Liver (tissue), 9 donors: Measurements from ENCODE around the gene PARD3. TPM values are rescaled to one million over a fixed set of nuclear protein-coding genes. Genes with fewer than 3 reads are reported as not detected.

ENCODE experiments used
- DNase-seq: peaks from one replicate; pipeline ENCODE4 v3.0.0-alpha.2; 2017; ENCODE audit warnings: low spot score
- H3K27ac ChIP-seq, 2 donors: one replicate each; pipeline ENCODE4 v1.7.0; 2013; ENCODE audit warnings: inconsistent platforms in 2 of 2, low read length in 2 of 2, control low read depth in 1 of 2, low read depth in 1 of 2, mild to moderate bottlenecking in 1 of 2
- H3K27me3 ChIP-seq, 4 donors: one replicate each; pipeline versions ENCODE4 v1.6.1 to v1.7.0; 2013; ENCODE audit warnings: low read length in 3 of 4, inconsistent platforms in 1 of 4, mild to moderate bottlenecking in 1 of 4, moderate library complexity in 1 of 4; ENCODE audit not compliant: control insufficient read depth in 4 of 4, insufficient read depth in 4 of 4
- H3K36me3 ChIP-seq, 4 donors: one replicate each; pipeline versions ENCODE4 v1.6.1 to v1.7.0; 2013; ENCODE audit warnings: low read length in 3 of 4, mild to moderate bottlenecking in 3 of 4, low read depth in 1 of 4, moderate library complexity in 1 of 4; ENCODE audit not compliant: control insufficient read depth in 4 of 4, insufficient read depth in 3 of 4
- H3K4me1 ChIP-seq, 4 donors: one replicate each; pipeline versions ENCODE4 v1.6.1 to v1.7.0; 2013; ENCODE audit warnings: low read length in 3 of 4, mild to moderate bottlenecking in 3 of 4, moderate library complexity in 1 of 4; ENCODE audit not compliant: control insufficient read depth in 4 of 4, insufficient read depth in 4 of 4
- H3K4me3 ChIP-seq, 3 donors: one replicate each; pipeline versions ENCODE4 v1.6.1 to v1.7.0; 2013; ENCODE audit warnings: low read length in 3 of 3, control low read depth in 1 of 3, low read depth in 1 of 3, mild to moderate bottlenecking in 1 of 3
- H3K9ac ChIP-seq, 2 donors: one replicate each; pipeline ENCODE4 v1.7.0; 2013; ENCODE audit warnings: low read length in 2 of 2, mild to moderate bottlenecking in 2 of 2, moderate library complexity in 2 of 2, control low read depth in 1 of 2, low read depth in 1 of 2
- H3K9me3 ChIP-seq, 4 donors: one replicate each; pipeline versions ENCODE4 v1.6.1 to v1.7.0; 2013; ENCODE audit warnings: low read length in 3 of 4; ENCODE audit not compliant: control insufficient read depth in 4 of 4
- EGR1 ChIP-seq, 2 donors: IDR thresholded peaks; 2 replicates each; pipeline ENCODE4 v1.6.1; 2016 to 2018; ENCODE audit warnings: antibody characterized with exemption in 2 of 2, low read depth in 2 of 2
- FOXA1 ChIP-seq: IDR thresholded peaks from 2 replicates; pipeline ENCODE4 v1.6.1; 2016; ENCODE audit warnings: antibody characterized with exemption
- GABPA ChIP-seq, 2 donors: IDR thresholded peaks in 1 of 2; conservative IDR thresholded peaks in 1 of 2; 2 replicates each; pipeline ENCODE4 v1.6.1; 2016; ENCODE audit warnings: antibody characterized with exemption in 2 of 2, mild to moderate bottlenecking in 1 of 2, moderate library complexity in 1 of 2
- HNF4A ChIP-seq, 2 donors: conservative IDR thresholded peaks; 2 replicates each; pipeline ENCODE4 v1.6.1; 2016; ENCODE audit warnings: antibody characterized with exemption in 2 of 2, mild to moderate bottlenecking in 2 of 2
- HNF4G ChIP-seq: IDR thresholded peaks from 2 replicates; pipeline ENCODE4 v1.6.1; 2016; ENCODE audit warnings: antibody characterized with exemption
- NR2F2 ChIP-seq: IDR thresholded peaks from 2 replicates; pipeline ENCODE4 v1.6.1; 2016; ENCODE audit warnings: antibody characterized with exemption
- RAD21 ChIP-seq, 2 donors: IDR thresholded peaks; 2 replicates each; pipeline ENCODE4 v1.6.1; 2016; ENCODE audit warnings: antibody characterized with exemption in 2 of 2, mild to moderate bottlenecking in 2 of 2
- RXRA ChIP-seq, 2 donors: IDR thresholded peaks; 2 replicates each; pipeline ENCODE4 v1.6.1; 2017 to 2018; ENCODE audit warnings: antibody characterized with exemption in 2 of 2, mild to moderate bottlenecking in 1 of 2
- SP1 ChIP-seq: IDR thresholded peaks from 2 replicates; pipeline ENCODE4 v1.6.1; 2018; ENCODE audit warnings: antibody characterized with exemption, mild to moderate bottlenecking
- TAF1 ChIP-seq: conservative IDR thresholded peaks from 2 replicates; pipeline ENCODE4 v1.6.1; 2016; ENCODE audit warnings: antibody characterized with exemption, mild to moderate bottlenecking
- YY1 ChIP-seq: IDR thresholded peaks from 2 replicates; pipeline ENCODE4 v1.6.1; 2016; ENCODE audit warnings: antibody characterized with exemption, mild to moderate bottlenecking
- WGBS: extraction: QIAGEN DNeasy Blood & Tissue Kit; methylation state at CpG from one replicate; pipeline ENCODE4 v1.1.7; 2013; 5-methylcytosine and 5-hydroxymethylcytosine counted together
- polyA plus RNA-seq, 2 donors: library from polyadenylated mRNA; stranded (reverse) in 1 of 2; unstranded in 1 of 2; fragments of 200-250 nt in 1 of 2; fragments of >200 nt in 1 of 2; fragmentation: Nextera tagmentation in 1 of 2; extraction: Ambion mirVana in 1 of 2; gene quantifications; one replicate each; pipeline versions ENCODE4 v1.2.1 to v1.2.3, GENCODE V29; 2013 to 2015
- total RNA-seq, 2 donors: library from RNA; depleted of rRNA; stranded (reverse); fragments of >200 nt; gene quantifications; one replicate each; pipeline ENCODE4 v1.2.3, GENCODE V29; 2014
- TF ChIP-seq, protein P1 (sequence below): IDR thresholded peaks from 2 replicates; pipeline ENCODE4 v1.6.1; 2016; ENCODE audit warnings: antibody characterized with exemption
- TF ChIP-seq, protein P2 (sequence below): IDR thresholded peaks from 2 replicates; pipeline ENCODE4 v1.6.1; 2016; ENCODE audit warnings: antibody characterized with exemption
- donor health status: healthy.
- donor health status: healthy.
- donor health status: healthy.
- donor health status: healthy.
- donor health status: healthy.

Gene PARD3
- total and polyA plus RNA-seq, 4 donors: 12.3 to 43.8 (median 13.5) TPM

DNA sequence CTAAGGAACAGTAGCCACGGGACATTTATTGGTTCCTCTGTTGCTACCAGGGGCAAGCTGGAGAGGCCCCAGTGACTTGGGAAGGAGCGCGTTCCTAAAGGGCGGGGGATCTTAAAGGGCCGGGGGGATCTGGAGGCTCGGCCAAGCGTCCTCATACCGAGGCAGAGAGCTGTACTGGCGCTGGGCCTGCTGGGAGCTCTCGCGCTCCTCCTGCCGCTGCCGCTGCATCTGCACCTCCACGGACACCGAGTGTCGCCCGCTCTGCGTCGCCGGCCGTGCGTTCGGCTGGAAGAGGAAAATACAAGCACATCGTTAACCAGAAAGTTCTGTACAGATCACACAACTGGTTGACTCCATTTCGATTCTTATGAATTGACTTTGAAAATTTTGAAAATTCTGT is 695.6 kb downstream of the PARD3 start:
- Histone ChIP-seq H3K36me3 (peaks cover 0 to 3% (median 0%) of the 10 kb centered on the region in 4 donors), H3K27me3 (no peaks in the 10 kb centered on the region), H3K4me3 (no peak overlapping the region), H3K9ac (no peak overlapping the region), H3K4me1 (peaks cover 7 to 42% (median 35%) of the 10 kb centered on the region in 4 donors), H3K9me3 (no peaks in the 10 kb centered on the region), H3K27ac (no peak overlapping the region)
- TF ChIP-seq HNF4G: no peak
- TF ChIP-seq, protein P1, sequence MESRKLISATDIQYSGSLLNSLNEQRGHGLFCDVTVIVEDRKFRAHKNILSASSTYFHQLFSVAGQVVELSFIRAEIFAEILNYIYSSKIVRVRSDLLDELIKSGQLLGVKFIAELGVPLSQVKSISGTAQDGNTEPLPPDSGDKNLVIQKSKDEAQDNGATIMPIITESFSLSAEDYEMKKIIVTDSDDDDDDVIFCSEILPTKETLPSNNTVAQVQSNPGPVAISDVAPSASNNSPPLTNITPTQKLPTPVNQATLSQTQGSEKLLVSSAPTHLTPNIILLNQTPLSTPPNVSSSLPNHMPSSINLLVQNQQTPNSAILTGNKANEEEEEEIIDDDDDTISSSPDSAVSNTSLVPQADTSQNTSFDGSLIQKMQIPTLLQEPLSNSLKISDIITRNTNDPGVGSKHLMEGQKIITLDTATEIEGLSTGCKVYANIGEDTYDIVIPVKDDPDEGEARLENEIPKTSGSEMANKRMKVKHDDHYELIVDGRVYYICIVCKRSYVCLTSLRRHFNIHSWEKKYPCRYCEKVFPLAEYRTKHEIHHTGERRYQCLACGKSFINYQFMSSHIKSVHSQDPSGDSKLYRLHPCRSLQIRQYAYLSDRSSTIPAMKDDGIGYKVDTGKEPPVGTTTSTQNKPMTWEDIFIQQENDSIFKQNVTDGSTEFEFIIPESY: no peak
- no peak for TF ChIP-seq TAF1
- TF ChIP-seq NR2F2: no peak
- WGBS: 98% methylated on average over 25 of the region's 25 CpGs
- DNase-seq: no peak

DNA sequence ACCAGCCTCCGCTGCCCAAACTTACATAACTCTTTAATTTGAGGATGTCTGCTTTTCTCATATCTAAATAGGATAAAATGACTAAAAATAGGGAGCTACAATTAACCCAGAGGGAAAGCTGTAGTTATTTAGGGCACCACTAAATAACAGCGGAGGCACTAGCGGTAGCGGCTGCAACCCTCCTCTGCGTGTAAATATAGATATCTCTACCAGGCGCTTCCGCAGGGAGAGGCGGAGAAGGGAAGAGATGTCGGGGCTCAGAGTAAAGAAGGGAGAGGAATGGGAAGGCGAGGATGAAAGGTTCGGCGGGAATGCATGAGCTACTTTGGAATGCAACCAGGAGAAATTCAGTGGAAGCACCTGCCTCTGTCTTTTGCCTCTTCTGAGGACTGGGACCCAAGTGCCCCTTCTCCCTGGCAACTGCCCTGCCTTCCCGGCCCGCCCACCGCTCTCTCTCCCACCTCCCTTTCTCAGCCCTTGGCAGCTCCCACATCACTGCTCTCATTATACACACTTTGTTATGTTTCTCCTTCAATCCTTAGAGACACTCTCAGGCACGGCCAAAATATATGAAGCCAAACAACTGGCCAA is 698.3 kb downstream of the PARD3 start:
- Histone ChIP-seq H3K4me3 (no peak overlapping the region), H3K9me3 (no peaks in the 10 kb centered on the region), H3K4me1 (peaks cover 6 to 26% (median 22%) of the 10 kb centered on the region in 4 donors), H3K36me3 (peaks cover 0 to 3% (median 0%) of the 10 kb centered on the region in 4 donors), H3K9ac (no peak overlapping the region), H3K27me3 (no peaks in the 10 kb centered on the region), H3K27ac (peak overlapping the region in 1 of 2 donors; percentile 1)
- 51% methylated on average over 16 of the region's 16 CpGs for WGBS
- TF ChIP-seq SP1 (no peak), FOXA1 (no peak), EGR1 (IDR thresholded peaks at IDR 0.05; ENCODE audit: low read depth in 2 of 2) (no peak), RXRA (IDR thresholded peaks at IDR 0.05) (no peak), NR2F2 (no peak), RAD21 (IDR thresholded peaks at IDR 0.05) (peak; percentile 20 to 35), GABPA (IDR thresholded peaks at IDR 0.05 in 1 of 2, conservative IDR thresholded peaks at IDR 0.05 in 1 of 2) (no peak)
- TF ChIP-seq, protein P2, sequence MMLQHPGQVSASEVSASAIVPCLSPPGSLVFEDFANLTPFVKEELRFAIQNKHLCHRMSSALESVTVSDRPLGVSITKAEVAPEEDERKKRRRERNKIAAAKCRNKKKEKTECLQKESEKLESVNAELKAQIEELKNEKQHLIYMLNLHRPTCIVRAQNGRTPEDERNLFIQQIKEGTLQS: no peak
- no peak for DNase-seq

DNA sequence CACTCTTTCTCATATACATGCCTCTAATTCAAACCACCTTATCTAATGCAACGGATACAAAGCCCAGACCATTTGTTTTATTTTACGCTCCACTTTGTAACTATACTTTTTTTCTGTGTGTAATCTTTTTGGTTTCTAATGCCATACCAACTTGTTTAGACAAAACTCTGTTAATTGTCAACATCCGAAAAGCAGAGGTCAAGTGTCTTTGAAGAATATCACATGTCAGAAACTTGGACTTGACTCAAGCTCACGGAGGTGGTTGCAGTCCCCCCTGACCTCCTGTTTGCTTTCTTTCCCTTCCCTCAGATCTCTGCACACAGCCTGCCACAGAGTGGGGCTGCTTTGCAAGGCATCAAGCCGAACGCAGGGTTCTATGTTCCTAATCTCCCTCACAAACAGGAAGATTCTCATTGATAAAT is 698.9 kb downstream of the PARD3 start:
- Histone ChIP-seq H3K9me3 (no peaks in the 10 kb centered on the region), H3K36me3 (peaks cover 0 to 4% (median 1%) of the 10 kb centered on the region in 4 donors), H3K9ac (no peak overlapping the region), H3K4me3 (no peak overlapping the region), H3K4me1 (peaks cover 4 to 21% (median 17%) of the 10 kb centered on the region in 4 donors), H3K27ac (no peak overlapping the region), H3K27me3 (no peaks in the 10 kb centered on the region)
- no peak for DNase-seq
- 34% methylated on average over 6 of the region's 6 CpGs for WGBS
- no peak for TF ChIP-seq YY1
- peak; percentile 74 to 75 for TF ChIP-seq RAD21 (IDR thresholded peaks at IDR 0.05)
- TF ChIP-seq, protein P2: no peak
- TF ChIP-seq HNF4A (conservative IDR thresholded peaks at IDR 0.05): peak in 1 of 2 donors; percentile 37
- no peak for TF ChIP-seq RXRA (IDR thresholded peaks at IDR 0.05)
- peak; percentile 47 for TF ChIP-seq NR2F2
